SK-N-DZ (cell line): ENCODE data around the gene MYL10.
"Not testable (repeated sequence)": the region's sequence is repeated elsewhere in the genome, so short reads cannot be mapped to it uniquely, and the experiment has no call there.

ENCODE experiments used
- DNase-seq: peaks from one replicate; pipeline ENCODE4 v3.0.0-alpha.2; 2015; ENCODE audit warnings: low spot score

The MYL10 gene

DNA sequence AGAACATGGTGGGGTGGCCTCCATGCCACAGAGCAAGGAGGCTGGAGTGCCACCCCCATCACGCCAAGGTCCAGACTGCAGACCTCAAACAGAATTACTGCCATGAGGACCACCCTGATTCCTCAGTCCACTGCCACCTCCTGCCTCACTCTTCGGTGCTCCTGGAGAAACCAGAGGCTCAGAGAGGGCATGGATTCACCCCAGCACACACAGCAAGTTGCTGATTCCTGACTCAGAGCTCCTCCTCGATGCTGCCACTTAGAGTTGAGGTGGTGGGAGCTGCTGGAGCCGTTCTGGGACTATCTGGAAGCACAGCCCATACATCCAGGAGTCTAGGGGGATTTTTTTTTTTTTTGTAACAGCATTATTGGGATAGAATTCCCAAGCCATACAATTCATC, 22.0 kb upstream of the MYL10 start:
- DNase-seq, result no peak

DNA sequence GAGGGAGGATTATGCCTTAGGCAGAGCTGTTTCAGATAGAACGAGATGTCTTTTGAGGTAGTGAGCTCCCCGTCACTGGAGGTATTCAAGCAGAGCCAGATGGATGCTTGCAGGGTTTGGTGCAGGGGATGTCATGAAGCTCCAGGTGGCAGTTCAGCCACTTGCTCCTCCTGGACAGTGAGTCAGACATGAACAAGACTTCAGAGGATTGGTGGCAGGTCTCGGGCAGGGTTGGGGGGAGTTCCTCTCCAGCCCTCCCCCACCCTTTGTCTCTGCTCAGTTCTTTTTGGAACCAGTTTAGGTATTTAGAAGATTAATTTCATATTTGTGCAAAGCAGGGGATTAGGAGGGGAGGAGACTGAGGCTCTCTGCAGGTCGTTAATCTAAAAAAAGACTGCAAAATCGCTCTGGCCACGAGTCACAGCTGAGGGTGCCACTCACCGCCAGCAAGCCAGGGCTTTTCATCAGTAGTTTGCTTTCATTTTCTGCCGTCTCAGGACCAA, 21.5 kb upstream of the MYL10 start:
- DNase-seq, result no peak

DNA sequence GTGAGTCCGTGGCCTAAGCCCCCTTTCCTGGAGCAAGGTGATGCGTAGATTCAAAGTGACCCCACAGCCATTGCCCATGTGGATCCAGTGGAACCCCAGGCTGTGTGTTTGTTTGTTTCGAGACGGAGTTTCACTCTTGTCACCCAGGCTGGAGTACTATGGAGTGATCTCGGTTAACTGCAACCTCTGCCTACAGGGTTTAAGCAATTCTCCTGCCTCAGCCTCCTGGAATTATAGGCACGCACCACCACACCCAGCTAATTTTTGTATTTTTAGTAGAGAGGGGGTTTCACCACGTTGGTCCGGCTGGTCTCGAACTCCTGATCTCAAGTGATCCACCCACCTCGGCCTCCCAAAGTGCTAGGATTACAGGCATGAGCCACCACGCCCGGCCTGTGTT, 18.8 kb upstream of the MYL10 start:
- DNase-seq, result not testable (repeated sequence)

DNA sequence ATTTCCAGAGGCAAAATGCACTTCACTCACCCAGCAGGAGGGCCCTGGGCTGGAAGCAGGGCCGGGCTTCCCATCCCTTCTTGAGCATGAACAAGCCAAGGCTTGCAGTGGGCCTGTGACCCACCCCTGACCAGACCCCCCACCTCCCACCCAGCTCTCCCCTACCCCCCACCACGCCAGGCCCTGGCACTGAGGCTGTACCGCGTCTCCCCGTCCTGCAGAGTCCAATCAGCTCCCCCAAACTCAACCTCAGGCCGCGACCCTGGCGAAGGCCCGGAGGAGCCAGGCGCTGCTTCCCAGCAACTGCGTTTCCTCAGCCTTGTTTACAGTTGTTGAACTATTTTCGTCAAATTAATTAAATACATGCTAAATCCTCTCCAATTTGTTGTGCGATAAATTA, 16.9 kb upstream of the MYL10 start:
- no peak for DNase-seq

DNA sequence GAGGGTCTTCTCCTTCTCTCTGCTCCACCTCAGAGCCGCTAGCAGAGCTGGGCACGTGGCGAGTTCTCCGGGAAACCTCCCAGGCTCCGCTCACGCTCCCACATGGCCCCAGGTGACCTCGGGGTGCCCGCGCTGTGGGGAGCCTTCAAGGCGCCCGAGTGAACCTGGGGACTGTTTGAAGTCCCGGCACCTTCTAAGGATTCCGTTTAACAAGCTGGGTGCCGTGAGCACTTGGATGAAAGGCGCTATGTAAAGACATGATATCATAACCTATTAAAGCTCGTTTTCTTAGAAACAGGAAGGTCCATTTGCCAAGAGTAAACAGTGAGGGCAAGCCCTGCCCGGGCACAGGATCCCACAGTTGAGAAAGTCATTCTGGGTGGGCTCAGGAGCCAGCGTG, 15.8 kb upstream of the MYL10 start:
- no peak for DNase-seq

DNA sequence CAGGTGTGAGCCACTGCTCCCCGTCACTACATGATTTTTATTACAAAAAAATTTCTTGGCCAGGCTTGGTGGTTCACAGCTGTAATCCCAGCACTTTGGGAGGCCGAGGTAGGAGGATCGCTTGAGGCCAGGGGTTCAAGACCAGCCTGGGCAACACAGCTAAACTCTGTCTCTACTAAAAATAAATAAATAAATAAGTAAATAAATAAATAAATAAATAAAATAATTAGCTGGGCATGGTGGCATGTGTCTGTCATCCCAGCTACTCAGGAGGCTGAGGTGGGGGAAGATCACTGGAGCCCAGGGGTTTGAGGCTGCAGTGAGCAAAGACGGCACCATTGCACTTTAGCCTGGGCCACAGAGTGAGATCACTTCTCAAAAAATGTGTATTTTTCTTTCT, 10.0 kb upstream of the MYL10 start:
- not testable (repeated sequence) for DNase-seq

DNA sequence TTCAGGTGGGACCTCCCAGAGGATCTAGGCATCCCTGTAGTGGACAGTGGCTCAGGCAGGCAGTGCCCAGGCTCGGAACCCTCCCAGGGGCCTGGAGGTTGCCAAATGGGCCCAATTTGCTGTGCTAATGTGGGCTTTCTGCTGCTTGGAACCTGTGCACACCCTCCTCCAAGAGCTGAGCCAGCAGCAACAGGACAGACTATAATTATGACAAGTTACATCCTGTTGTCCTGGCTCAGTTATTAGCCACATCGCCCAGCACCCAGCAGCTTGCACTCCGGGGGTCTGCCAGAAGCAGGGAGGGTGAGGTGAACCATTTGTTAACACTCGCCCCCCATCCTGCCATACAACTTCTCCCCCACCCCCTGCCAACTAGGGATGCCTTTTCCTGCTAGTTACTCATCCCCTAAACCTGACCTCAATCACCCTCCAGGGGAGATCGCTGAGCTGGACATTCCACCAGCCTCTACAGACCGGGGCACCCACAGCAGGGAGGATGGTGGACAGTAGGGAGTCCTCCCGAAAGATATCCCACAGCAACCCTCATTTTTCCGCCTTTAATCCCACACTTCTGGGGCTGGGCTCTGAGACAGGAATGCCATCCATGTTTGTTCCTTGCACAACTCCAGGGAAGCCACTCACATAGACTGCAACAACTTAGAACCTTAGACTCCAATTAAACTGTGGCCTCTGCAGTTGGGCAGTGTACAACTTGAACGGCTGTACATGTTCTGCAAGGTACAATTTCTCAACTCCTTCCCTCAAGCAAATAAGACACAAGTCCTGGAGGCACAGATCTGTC, 7.9 kb upstream of the MYL10 start:
- no peak for DNase-seq

DNA sequence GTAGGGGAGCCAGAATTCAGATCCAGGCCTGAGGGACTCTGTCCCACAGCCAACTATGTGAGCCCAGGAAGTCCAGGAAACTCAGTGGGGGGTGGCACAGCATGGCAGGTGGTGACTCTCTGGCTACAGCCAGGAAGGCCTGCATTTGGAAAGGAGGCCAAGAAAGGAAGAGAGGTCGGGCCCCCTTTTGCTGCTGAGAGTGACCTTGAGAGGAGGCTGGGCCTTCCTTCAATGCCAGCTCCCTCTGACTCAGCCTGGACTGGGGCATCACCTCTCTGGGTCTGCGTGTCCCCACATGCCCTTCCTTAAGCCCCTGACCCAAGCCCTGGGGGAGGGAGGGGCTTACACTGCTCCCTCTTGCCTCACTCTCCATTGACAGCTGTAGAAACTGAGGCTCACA, 6.4 kb upstream of the MYL10 start:
- no peak for DNase-seq

DNA sequence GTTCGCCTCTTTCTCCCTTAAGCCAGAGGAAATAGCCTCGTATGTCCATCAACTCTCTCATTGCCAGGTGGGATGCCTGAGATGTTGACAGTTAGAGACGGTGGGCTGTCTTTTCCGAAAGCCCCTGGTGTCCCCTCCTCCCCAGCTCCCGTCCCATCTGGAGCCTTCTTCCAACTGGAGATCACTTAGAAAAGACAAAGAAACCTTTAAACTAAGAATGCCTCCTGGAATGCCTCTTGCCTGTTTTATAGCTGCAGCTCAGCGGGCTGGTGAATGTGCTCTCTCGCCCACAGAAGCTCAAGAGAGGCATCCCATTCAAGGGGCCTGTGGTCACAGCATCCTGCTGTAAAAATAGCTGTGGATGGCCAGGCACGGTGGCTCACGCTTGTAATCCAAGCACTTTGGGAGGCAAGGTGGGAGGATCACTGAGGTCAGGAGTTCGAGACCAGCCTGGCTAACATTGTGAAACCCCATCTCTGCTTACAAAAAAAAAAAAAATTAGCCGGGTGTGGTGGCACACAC, 5.2 kb upstream of the MYL10 start:
- no peak for DNase-seq

DNA sequence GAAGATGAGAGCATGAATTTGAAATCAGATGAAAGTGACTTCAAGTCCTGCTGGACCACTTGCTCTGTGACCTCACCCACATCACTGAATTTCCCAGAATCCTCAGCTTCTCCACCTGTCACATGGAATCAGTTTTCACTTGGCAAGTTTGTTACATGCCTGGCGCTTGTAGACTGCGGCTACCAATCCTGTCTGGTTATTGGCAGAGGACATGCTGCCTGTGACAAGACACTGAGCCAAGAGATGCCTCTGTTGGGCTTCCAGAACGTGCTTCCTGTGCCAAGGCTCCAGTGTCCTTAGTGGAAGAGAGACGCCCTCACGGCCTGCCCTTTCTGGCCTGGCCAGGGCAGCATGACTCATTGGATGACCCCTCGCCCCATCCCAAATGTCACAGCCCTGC, 4.4 kb upstream of the MYL10 start:
- no peak for DNase-seq

DNA sequence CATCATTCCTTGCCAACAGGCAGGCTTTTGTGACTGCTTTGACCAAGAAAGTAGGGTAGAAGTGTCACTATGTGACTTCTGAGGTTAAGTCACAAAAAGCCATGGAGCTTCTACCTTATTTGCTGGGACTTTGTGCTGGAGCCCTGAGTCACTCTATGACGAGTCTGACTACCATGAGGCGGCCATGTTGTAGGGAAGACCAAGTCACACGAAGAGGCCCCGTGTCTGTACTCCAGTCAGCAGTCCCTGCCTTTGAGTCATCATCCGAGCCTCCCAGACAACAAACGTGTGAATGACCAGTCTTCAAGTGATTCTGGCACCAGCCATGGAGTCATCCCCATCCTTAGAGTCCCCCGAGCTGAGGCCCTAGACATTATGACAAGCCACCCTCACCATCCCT, 3.5 kb upstream of the MYL10 start:
- no peak for DNase-seq

DNA sequence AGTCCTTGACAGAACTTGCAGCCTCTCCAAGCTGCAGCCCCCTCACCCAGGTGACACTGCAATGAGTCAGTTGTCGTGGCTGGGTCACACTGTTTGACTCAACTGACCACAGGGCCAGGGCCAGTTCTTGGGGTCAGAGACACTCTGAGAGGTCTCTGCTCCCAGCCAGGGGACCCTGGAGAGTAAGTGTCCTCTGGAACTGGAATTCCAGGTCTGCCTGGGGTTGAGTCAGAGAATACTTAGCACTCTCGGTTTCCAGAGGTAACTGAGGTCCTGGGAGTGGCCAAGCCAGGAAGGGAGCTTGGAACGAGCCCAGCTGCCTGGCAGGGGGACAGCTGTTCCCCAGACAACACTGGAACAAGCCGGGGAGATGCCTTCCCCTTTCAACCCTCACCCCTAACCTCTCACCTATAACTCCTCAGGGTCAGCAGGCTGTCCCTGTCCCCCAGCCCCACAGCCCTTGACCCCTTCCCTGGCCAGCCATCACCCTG, 2.2 kb upstream of the MYL10 start:
- no peak for DNase-seq

DNA sequence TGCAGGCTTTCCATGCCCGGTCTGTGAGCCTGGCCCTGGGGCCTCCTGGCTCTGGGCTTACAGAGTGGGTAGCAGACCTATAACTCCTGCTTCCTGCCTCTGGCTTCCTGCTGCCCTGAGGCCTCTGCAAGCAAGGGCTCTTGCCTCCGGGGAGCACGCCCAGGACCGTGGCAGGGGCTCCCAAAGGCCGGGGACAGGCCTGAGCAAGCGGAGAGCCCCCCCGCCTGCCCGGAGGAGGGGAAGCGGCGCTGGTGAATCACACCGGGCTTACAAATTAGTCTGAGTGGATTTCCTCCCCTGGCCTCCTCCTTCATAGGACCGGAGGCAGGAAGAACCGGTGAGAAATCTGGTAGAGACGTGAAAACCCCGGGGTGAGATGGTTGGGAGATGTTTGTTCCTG, 1.5 kb upstream of the MYL10 start:
- no peak for DNase-seq

DNA sequence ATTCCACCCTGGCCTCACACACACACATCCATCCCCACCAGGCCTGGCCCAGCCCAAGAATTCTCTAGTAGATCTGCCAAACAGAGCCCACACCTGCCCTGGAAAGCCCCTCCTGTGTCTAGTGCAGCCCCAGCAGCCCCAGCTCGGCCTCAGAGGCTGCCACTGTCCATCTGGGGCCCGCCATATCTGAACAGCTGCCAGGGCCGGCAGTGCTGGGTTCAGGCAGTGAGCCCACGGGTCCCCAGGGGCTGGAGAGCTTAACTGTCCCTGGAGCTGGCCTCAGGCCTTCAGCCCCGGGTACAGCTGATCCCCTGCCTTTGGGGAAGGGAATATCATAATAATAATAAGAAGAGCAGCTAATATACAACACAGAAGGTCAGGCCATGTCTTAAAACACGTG, 574 bp downstream of the MYL10 start:
- DNase-seq, result no peak

DNA sequence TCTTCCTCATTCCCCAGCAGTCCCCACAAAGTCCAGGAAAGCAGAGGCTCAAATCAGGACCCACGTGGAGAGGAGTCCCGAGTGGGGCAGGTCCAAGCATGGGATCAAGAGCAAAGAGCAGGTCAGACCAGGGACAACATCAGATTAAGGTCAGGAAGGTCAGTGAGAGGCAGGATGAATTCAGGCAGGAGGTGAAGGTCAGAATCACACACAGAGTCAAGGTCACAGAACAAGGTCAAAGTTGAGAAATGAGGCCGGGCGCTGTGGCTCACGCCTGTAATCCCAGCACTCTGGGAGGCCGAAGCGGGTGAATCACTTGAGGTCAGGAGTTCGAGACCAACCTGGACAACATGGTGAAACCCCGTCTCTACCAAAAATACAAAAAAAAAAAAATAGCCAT, 2.3 kb downstream of the MYL10 start:
- DNase-seq, result no peak

DNA sequence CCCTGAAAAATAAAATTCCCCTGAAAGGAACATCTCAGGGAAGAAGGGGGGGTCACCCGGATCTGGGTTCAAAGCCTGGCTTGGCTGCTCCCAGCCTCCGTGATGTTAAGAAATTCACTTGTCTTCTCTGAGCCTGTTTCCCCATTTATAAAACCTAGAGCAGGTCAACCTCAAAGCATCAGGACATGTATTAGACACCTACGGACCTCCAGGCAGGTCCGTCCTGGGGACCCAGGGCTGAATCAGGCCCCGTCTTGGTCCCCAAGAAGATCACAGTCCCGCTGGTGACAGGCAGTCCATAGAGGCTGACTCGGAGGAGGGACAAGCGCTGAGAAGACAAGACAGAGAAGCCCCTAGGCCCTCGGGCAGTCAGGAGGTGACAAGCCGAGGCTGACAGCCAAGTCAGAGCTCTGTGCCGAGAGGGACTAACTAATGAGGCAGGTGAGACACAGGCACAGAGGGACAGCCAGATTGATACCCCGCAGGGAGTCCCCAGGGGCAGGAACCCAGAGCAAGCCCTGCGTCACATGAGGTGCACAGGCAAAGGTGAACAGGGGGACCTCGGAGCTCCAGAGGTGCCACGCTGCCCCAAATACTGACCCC, 2.9 kb downstream of the MYL10 start:
- DNase-seq, result no peak

DNA sequence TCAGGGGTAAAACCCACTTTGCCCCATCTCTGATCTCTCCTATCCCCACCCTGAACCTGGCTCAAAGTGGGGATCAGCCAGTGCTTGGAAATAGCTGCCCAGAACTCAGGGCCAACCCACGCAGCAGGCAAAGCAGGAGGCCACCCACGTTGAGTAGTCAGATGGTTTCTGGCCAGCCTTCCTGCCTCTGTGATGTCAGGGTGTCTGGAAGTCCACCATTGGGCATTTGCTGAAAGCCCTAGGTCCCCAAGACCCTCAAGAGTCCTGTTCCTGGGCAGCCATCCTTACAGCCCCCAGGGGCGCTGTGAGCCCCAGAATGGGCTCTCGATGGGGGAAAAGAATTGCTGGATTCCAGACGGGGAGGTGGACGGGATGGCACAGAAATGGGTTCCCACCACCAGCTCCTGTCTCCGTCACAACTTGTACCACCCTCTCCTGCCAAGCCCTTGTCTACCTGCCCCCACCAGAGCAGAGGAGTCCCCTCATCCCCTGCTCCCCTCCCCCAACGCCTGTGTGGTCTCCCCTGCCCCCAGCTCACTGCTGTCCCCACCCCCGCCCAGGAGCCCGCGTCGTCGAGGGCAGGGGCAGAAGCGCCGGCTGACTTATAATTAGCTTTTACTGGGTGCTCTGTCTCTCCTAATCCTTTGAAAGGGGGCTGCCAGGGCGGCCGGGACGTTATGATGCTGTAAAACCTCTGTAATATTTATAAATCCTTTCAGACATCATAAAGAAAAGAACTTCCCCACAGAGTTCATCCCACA, 3.9 kb downstream of the MYL10 start:
- DNase-seq, result no peak

DNA sequence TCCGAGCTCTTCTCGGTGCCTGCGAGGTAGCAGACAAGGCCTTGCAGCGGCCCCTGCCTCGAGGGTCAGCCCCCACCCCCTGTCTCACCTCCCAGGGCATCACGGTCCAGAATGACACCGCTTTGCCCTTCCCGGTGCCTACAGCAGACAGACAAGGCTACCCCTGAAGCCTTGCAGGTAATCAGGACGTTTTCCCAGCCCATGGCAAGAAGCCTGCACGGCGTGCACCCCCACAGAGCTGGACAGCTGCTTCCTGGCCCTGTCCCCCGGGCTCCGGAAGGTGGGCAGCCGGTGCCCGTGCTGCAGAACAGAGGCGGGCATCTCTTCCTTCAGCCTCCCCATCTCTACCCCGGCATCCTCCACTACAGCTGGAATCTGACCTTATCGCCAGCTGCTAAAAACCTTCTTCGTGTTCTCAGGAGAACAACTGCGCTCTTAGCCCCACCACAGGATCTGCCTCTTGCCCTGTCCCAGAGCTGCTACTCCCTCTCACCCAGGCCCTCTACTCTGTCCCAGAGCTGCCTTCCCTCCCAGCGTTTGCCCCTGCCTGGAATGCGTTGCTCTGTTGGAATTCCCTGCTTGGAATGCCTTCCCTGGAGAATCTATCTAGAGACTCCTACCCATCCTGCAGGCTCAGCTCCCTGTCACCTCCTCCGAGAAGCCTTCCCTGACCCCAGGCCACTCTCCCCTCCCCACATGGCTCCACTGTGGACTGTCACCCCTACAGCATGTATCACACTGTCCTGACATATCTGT, 4.7 kb downstream of the MYL10 start:
- DNase-seq, result no peak

DNA sequence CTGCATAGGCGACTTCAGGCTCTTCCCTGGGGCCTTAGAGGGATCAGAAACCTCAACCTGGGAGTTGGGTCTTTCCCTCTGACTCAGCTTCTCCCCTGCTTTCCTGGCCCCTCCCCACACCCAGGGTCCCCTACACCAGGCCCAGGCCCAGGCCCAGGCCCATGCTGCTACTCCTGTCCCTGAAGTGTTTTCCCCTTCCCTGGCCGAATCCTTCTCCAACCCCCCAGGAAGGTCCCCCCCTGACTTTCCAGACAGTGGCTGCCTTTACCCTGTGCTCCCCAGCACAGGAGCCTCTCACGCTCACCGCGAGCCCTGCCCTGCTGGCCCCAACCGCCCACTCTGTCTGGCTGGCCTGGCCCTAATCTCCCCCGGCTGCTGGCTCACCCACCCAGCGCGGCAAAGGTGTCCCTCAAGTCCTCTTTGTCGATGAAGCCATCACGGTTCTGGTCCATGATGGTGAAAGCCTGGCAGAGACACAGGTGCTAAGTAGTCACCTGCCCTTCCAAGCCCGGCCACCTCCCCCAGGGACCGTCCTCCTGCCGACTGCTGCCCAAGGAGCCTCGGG, 6.4 kb downstream of the MYL10 start:
- no peak for DNase-seq

DNA sequence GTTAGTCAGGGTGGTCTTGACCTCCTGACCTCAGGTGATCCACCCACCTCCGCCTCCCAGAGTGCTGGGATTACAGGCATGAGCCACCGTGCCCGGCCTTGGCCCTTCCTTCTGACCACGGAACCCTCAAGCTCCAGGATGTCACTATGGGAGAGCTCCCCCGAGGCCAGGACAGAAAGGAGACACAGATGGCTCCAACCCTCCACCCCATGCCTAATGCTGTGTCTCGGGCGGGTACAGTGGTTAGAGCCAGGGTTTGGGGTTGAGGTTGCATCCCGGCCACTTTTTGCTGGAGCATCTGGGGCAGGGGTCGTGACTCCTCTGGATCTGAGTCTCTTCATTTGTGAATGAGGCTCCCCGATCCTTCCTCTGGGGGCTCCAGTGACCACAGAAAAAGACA, 8.1 kb downstream of the MYL10 start:
- DNase-seq, result no peak

DNA sequence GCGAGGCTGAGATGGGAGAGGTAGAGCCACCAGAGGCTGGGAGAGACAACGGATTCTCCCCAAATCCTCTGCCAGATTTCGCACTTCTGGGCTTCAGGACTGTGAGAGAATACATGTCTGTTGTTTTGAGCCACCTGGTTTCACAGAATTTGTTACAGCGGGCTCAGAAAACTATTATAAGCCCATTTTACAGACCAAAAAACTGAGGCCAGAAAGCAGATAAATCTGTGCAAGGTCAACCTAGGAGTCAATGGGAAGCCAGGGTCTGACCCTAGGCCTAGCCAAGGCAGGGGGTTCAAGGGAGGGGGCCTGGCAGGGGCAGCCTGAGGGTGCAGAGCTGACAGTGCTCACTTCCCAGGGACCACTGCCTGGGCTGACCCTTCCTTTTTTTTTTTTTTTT, 8.7 kb downstream of the MYL10 start:
- DNase-seq, result no peak
